ENCODE data around the gene SREBF1. TPM values are rescaled to one million over a fixed set of nuclear protein-coding genes. Genes with fewer than 3 reads are reported as not detected.

Gene SREBF1
- total RNA-seq, 4 donors from 2014 or later: 118 to 226 (median 185) TPM

GRCh38 chr17:17816240-17816814 is 20.5 kb downstream of the SREBF1 start:
- Histone ChIP-seq H3K4me1 (peaks cover 0 to 52% (median 5%) of the 10 kb centered on the region in 4 donors), H3K9me3 (no peaks in the 10 kb centered on the region), H3K4me3 (no peak overlapping the region), H3K27me3 (no peaks in the 10 kb centered on the region), H3K27ac (no peak overlapping the region), H3K36me3 (peaks cover 0 to 88% (median 0%) of the 10 kb centered on the region in 3 donors)
- no peak for DNase-seq
- no peak for TF ChIP-seq CTCF (IDR thresholded peaks at IDR 0.05)
- TF ChIP-seq POLR2A (IDR thresholded peaks at IDR 0.05): no peak

GRCh38 chr17:17815436-17816200 is 21.2 kb downstream of the SREBF1 start:
- Histone ChIP-seq H3K9me3 (no peaks in the 10 kb centered on the region), H3K4me3 (no peak overlapping the region), H3K4me1 (peaks cover 0 to 46% (median 5%) of the 10 kb centered on the region in 4 donors), H3K27ac (no peak overlapping the region), H3K27me3 (no peaks in the 10 kb centered on the region), H3K36me3 (peaks cover 0 to 93% (median 0%) of the 10 kb centered on the region in 3 donors)
- TF ChIP-seq POLR2A (IDR thresholded peaks at IDR 0.05) (no peak), CTCF (IDR thresholded peaks at IDR 0.05) (no peak)
- DNase-seq: no peak

GRCh38 chr17:17815062-17815406 is 21.8 kb downstream of the SREBF1 start:
- no peak for TF ChIP-seq POLR2A (IDR thresholded peaks at IDR 0.05)
- no peak for TF ChIP-seq CTCF (IDR thresholded peaks at IDR 0.05)
- no peak for DNase-seq

GRCh38 chr17:17814162-17815061 is 22.4 kb downstream of the SREBF1 start:
- DNase-seq: no peak
- Histone ChIP-seq H3K4me1 (peaks cover 0 to 39% (median 2%) of the 10 kb centered on the region in 4 donors), H3K27me3 (no peaks in the 10 kb centered on the region), H3K36me3 (peaks cover 0 to 91% (median 0%) of the 10 kb centered on the region in 3 donors), H3K27ac (no peak overlapping the region), H3K4me3 (no peak overlapping the region), H3K9me3 (no peaks in the 10 kb centered on the region)
- no peak for TF ChIP-seq POLR2A (IDR thresholded peaks at IDR 0.05)
- TF ChIP-seq CTCF (IDR thresholded peaks at IDR 0.05): no peak

More at GRCh38 chr17:17815062-17815406, 21.8 kb downstream of the SREBF1 start:
- H3K27me3 ChIP-seq: no peaks in the 10 kb centered on the region
- H3K9me3 ChIP-seq: no peaks in the 10 kb centered on the region
- H3K36me3 ChIP-seq: peaks cover 0 to 95% (median 0%) of the 10 kb centered on the region in 3 donors
- H3K27ac ChIP-seq: no peak overlapping the region
- H3K4me3 ChIP-seq: no peak overlapping the region
- peaks cover 0 to 40% (median 4%) of the 10 kb centered on the region in 4 donors for H3K4me1 ChIP-seq

- Histone ChIP-seq H3K4me1 (peaks cover 0 to 39% (median 6%) of the 10 kb centered on the region in 4 donors), H3K36me3 (peaks cover 0 to 84% (median 0%) of the 10 kb centered on the region in 3 donors), H3K27me3 (no peaks in the 10 kb centered on the region), H3K27ac (no peak overlapping the region), H3K9me3 (no peaks in the 10 kb centered on the region), H3K4me3 (no peak overlapping the region)
- TF ChIP-seq POLR2A (IDR thresholded peaks at IDR 0.05): no peak
- TF ChIP-seq CTCF (IDR thresholded peaks at IDR 0.05): no peak
- no peak for DNase-seq
Measured at GRCh38 chr17:17813725-17814095, 23.1 kb downstream of the SREBF1 start.
